Activated CD4-positive, alpha-beta T cell treated with anti-CD3 and anti-CD28 coated beads for 1 hour (primary cell): ENCODE results near the gene IRX3.
"Not testable (repeated sequence)": the region's sequence is repeated elsewhere in the genome, so short reads cannot be mapped to it uniquely, and the experiment has no call there.

Experiments
- DNase-seq: peaks from one replicate; pipeline ENCODE4 v3.0.0-alpha.2; 2020

IRX3 gene

GRCh38 chr16:54273566-54273965, 13.0 kb downstream of the IRX3 start:
- no peak for DNase-seq

DNA sequence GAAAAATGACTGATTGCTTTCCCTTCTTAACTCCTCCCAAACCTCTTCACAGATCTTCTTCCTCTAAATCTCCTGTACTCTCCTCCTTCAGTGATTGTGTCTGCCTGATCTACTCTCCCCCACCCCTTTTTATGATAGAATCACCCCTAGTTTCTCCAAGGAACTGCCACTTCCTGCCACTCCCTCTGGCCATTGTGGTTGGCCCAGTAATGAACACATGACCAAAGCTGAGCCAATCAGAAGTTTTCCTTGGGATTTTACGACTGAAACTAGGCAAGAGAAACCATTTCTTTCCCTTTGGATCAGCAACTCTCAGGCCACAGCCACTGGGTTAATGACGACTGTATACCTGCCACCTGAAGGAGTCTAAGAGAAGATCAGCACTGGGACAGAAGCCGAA, 15.9 kb downstream of the IRX3 start:
- no peak for DNase-seq

DNA sequence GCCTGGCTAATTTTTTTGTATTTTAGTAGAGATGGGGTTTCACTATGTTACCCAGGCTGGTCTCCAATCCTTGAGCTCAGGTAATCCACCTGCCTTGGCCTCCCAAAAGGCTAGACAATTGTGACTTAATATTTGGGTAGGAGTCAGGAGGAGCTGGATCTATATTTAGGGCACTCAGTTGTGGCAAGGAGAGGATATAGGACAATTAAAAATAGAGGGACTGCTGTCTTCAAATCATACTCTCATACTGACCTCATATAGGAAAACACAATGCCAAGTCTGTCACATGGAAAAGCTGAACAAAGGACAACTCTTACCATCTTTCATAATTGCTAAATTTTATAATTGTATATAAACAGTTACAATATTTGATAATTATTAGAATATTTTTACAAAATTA, 17.1 kb downstream of the IRX3 start:
- DNase-seq, result no peak

DNA sequence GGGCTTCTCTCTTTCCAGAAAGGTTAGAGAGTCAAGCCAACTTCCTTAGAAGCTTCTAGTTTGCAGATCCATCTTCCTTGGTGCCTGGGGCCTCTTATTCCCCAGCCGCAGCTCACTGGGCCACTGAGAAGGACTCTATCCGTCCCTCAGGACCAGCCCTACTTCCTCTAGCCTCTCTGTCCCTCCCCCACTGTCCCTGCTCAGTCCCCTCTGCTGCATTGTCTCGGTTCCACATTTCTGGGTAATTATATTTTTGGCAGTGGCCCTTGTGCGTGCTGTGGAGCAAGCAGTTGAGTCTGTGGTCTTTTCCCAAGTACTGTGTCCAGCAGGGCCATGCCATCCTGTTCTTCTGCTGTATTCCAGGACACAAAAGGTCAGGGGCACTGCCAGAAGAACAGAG, 17.8 kb downstream of the IRX3 start:
- no peak for DNase-seq

DNA sequence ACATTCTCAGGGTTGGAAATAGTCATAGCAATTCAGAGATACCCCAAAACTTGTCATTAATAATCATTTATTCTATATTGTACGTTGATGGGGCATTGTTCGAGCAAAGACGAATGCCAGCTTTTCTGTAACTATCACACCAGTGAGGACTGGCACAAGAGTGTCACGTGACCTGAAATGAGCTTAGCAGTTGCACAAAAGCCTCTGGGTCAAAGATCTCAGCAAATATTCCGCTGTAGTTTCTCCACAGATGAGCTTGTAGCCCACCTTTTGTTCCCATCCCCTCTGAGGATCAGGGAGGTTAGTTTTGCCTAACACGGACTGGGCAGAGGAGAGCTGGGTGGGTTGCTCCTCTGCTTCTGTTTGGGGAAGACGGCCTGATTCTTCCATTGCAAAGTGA, 18.2 kb downstream of the IRX3 start:
- no peak for DNase-seq

DNA sequence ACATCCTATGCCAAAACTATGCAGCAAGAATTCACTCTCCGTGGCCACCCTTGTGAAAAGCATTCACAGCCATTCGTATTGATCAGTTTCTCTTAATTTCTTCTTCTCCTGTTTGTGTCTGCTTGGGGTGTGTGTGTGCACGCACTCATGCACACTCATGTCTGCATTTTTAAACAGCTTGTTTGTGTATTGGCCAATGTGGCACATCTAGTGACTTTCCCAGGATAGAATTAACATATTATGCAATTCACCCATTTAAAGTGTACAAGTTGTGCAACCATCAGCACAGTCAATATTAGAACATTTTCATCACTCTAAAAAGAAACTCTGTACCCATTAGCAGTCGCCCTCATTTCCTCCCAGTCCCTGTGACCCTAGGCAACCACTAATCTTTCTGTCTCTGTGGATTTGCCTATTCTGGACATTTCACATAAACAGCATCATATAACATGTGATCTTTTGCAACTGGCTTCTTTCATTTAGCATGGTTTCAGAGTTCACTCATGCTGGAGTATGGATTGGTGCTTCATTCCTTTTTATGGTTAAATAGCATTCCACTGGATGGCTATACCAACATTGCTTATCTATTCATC, 20.1 kb downstream of the IRX3 start:
- no peak for DNase-seq

- DNase-seq, result no peak
Observed at GRCh38 chr16:54265575-54266107, 20.9 kb downstream of the IRX3 start.

DNA sequence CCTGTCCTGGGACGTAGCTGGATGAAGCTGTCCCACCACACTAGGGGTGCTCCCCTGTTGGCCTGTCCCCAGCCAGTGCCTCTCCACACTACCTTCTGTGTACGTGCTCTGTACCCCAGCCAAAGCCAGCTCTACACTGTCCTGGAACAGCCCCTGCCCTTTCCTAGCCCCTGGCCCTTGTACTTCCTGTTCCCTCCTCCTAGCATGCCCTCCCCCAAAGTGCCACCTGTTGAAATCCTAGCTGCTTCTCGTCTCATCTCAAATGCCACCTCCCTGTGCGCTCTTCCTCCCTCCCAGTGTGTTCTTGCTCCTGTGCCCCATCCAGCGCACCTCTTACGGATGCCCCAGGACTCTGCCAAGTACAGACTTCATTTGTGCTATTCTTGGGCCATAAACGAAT, 33.5 kb downstream of the IRX3 start:
- DNase-seq, result no peak

DNA sequence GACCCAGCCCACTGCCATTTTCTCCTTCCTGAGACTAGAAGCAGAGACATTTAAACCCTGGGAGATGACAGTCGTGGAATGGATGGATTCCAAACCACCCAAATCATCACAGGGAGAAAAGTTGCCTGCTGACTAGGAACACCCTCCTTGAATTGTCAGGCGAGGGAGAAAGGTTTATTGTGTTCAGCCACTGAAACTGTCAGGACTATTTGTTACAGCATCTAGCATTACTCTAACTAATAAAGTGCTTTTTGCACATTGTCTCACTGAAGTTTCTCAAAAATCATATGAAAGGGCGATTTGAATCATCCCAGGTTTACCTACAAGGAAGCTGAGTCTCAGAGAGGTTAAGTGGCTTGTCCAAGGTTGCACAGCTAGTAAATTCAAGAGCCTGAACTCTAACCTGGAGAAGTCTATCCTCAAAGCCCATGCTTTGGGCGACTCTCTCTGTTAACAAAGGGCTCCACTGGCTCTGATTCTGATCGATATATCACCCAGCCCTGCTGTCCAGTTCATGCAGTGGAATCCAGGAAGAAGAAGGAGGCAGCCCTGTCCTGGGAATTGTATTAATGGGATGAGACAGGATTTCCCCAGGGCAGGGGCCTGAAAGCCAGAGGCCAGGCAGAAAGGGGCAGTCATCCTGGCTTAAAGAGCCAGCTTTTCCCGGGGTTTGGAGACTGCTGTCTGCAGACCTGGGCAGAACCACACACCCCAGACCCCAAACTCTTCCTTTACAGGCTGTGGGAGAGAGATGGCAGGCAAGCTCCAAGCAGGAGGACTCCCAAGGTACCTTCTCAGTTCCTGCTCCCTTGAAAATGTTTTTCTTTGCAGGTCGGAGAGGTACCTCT, 37.5 kb downstream of the IRX3 start:
- DNase-seq, result no peak

- DNase-seq, result not testable (repeated sequence)
Observed at GRCh38 chr16:54247705-54248104, 38.9 kb downstream of the IRX3 start.

DNA sequence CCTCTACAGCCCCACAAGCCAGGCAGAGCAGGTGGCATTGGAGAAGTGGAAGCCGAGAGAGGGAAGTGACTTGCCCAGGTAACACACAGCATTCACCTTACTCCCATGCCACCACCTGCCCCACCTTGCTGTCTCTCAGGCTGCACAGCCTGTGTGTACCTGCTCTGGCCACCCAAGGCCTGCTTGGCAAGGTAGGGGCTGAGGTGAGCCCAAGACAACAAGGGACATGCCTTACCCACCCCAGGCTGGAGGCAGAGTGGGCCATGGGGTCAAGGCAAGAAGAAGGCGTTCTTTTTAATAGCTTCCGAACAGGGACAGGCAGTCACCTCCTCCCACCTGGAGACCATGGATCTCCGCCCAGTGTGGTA, 40.1 kb downstream of the IRX3 start:
- no peak for DNase-seq

- no peak for DNase-seq
Observed at GRCh38 chr16:54245788-54246453, 40.7 kb downstream of the IRX3 start.

DNA sequence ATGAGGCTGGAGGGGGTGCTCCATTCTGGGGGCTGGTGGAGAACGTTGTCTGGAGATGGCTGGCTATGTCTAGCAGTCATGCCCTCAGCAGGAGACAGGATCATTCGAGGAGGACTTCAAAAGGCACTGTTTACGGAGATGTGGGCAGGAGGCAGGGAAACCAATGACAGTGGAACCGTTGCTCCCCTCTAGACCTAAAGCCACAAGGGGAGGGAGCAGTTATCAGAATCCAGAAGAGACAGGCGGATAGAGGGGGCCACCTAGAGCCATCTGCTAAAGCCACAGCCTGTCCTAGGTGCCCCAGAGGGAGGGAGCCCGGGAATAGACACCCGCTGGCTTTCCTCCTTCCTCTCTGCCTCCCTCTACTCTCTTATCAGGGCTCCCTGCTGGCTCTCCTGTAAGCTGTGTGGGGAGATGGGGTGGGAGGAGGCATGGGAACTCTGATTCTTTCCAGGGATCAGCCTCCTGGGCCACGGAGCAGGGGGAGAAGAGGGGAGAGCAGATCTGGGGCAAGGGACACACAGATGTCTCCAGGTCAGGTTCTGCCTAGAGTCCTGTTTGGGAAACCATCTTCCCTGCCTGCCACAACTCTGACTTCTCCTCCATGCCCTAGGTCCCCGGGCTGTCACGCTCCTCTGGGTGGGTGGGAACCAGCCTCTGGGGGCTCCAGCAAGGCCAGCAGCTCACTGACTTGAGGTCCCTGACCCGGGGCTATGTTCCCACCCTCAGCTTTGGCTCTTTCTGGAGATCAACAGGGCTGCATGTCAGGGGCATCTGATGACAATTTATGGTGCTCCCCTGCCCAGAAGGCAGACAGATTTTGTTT, 42.3 kb downstream of the IRX3 start:
- no peak for DNase-seq

DNA sequence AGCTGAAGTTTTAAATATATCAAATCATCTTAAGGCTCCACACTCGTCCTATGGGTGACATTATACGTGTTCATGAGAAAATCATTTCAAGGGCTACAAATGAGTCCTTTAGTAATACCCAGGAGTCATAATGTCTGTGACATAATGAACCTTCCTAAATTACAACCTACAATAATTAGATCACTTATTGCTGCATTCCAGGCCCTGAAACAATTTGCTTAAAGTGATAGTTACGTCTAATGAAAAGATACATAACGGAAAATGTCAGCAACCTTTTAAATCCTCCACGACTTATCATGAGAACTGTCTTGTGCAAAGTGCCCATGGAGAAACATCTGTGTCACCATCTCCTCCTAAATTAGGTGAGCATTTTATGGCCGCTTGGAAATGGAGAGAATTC, 43.4 kb downstream of the IRX3 start:
- DNase-seq, result no peak

DNA sequence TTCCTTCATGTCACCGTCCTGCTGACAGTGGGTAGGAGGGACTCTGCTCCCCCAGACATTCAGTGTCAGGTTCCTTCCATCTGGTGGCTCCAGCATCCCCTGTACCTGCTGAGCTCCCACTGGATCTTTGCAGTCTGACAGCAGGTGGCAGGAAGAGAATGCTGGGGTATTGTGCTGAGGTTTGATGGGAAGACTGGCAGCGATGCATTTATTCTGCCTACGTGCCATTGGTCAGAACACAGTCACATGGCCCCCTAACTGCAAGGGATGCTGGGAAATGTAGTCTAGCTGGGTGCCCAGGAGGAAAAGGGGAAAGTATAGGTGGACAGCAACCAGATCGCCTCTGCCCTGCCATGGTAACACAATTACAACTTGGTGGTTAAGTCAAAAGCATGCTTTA, 44.4 kb downstream of the IRX3 start:
- no peak for DNase-seq

GRCh38 chr16:54241525-54241924, 45.1 kb downstream of the IRX3 start:
- no peak for DNase-seq

GRCh38 chr16:54240271-54241129, 46.1 kb downstream of the IRX3 start:
- no peak for DNase-seq

DNA sequence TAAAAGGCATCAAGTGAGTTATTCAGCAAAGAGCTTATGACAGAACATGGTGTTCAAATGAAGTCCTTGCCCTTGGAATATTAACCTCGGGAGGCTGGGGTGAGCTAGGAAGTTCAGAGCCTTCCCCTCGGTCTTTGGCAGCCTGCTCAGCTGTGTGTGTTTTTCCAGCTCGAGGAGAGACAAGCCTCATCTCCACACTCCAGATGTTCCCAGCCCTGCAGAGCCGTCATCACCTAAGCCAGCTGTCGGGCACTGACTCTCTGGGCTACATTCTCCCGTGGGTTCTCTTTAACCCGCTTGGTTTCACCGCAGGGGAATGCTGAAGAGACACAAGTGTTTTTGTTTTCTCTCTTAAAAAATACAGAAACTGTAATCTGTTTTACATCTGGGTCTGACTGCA, 47.1 kb downstream of the IRX3 start:
- DNase-seq, result no peak

GRCh38 chr16:54236773-54237172, 49.8 kb downstream of the IRX3 start:
- no peak for DNase-seq

DNA sequence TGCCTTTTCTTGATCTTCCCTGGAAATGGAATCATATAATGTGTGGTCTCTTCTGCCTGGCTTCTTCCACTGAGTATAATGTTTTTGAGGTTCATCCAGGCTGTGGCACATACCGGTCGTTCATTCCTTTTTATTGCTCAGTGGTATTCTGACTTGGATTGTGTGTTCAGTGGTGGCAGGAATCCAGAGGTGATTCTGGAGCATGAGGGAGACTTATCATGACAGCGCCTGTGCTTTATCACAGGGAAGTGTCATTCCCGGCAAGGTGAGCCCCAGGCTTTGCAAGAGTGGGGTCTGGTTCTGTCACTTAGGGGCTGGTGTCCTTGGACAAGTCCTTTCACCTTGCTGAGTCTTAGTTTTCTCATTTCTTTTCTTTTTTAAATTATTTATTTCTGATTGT, 53.0 kb downstream of the IRX3 start:
- DNase-seq, result no peak
